Colonic mucosa (tissue), 4 donors: ENCODE results near the gene CIPC. TPM values are rescaled to one million over a fixed set of nuclear protein-coding genes. Genes with fewer than 3 reads are reported as not detected.

Experiments
- DNase-seq: peaks from one replicate; pipeline ENCODE4 v3.0.0-alpha.2; 2020
- H3K27ac ChIP-seq: fragments of 200-600 bp; one replicate; pipeline ENCODE4 v1.8.0; 2021
- H3K27me3 ChIP-seq: fragments of 200-600 bp; one replicate; pipeline ENCODE4 v1.8.0; 2021
- H3K36me3 ChIP-seq: fragments of 200-600 bp; one replicate; pipeline ENCODE4 v1.8.0; 2021
- H3K4me1 ChIP-seq: fragments of 200-600 bp; one replicate; pipeline ENCODE4 v1.8.0; 2021; ENCODE audit warnings: mild to moderate bottlenecking
- H3K4me3 ChIP-seq: fragments of 200-600 bp; one replicate; pipeline ENCODE4 v1.8.0; 2021
- H3K9ac ChIP-seq, 2 donors: one replicate each; pipeline ENCODE4 v1.7.0; 2013; ENCODE audit warnings: control low read depth in 2 of 2, low read depth in 2 of 2, low read length in 2 of 2
- H3K9me3 ChIP-seq: fragments of 200-600 bp; one replicate; pipeline ENCODE4 v1.8.0; 2021
- CTCF ChIP-seq: fragments of 200-600 bp; IDR thresholded peaks from one replicate; pipeline ENCODE4 v1.8.0; 2022; ENCODE audit warnings: antibody characterized with exemption, mild to moderate bottlenecking
- intact Hi-C: fragments of 100-400 bp; cut with DNase I; formaldehyde crosslinking; loops from one replicate; pipeline ENCODE4 v1.14.1; 2022
- total RNA-seq, 2 donors: library from RNA; stranded (reverse); fragmentation: NEBNext Ultra II Directional in 1 of 2; extraction: Animal tissue kit (Norgen Biotek cat#: 25700) in 1 of 2; gene quantifications; one replicate each; pipeline ENCODE4 v1.2.1, GENCODE V29; 2021
- donor health status: healthy.
- donor health status: DM: no; HTN: no; CAD: no.
- donor health status: DM: no; HTN: no; CAD: no.

Gene CIPC
- total RNA-seq, 2 donors from 2014 or later: 18.2 to 38.4 TPM

- H3K4me3 ChIP-seq: no peak overlapping the region
- no peaks in the 10 kb centered on the region for H3K27me3 ChIP-seq
- no peaks in the 10 kb centered on the region for H3K36me3 ChIP-seq
- no peaks in the 10 kb centered on the region for H3K4me1 ChIP-seq
- no peak for TF ChIP-seq CTCF
- no peak overlapping the region for H3K9ac ChIP-seq
- no peaks in the 10 kb centered on the region for H3K9me3 ChIP-seq
- no peak overlapping the region for H3K27ac ChIP-seq
- intact Hi-C loops: no loop called here
- no peak for DNase-seq
These were observed 8.6 kb downstream of the CIPC start for GRCh38 chr14:77106666-77107065.

DNA sequence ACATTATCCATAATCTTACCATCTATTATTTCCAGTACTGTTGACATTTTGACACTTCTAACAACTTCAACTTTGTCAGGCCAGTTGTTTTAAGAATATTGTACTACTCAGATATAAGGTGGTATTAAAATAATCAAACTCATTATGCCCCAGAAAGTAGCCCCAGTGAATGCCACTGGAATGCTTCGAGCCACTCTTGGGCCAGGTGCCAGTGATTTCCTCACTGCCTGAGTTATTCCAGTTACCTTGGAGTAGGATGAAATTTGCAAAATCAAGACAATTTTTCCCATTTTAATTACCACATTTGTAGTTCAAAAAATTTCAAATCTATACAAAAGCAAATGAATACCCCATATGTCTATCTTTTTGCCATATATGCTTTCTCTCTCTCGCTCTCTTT lies 9.2 kb downstream of the CIPC start:
- Histone ChIP-seq H3K27me3 (no peaks in the 10 kb centered on the region), H3K27ac (no peak overlapping the region), H3K9ac (no peak overlapping the region), H3K4me3 (no peak overlapping the region), H3K36me3 (no peaks in the 10 kb centered on the region), H3K9me3 (no peaks in the 10 kb centered on the region), H3K4me1 (no peaks in the 10 kb centered on the region)
- TF ChIP-seq CTCF: no peak
- DNase-seq: no peak
- intact Hi-C loops: no loop called here

GRCh38 chr14:77108753-77109152 lies 10.7 kb downstream of the CIPC start:
- Histone ChIP-seq H3K4me3 (no peak overlapping the region), H3K9me3 (no peaks in the 10 kb centered on the region), H3K9ac (no peak overlapping the region), H3K27ac (no peak overlapping the region), H3K4me1 (no peaks in the 10 kb centered on the region), H3K27me3 (no peaks in the 10 kb centered on the region), H3K36me3 (peaks cover 6% of the 10 kb centered on the region)
- DNase-seq: no peak
- intact Hi-C loops: no loop called here
- TF ChIP-seq CTCF: no peak

DNA sequence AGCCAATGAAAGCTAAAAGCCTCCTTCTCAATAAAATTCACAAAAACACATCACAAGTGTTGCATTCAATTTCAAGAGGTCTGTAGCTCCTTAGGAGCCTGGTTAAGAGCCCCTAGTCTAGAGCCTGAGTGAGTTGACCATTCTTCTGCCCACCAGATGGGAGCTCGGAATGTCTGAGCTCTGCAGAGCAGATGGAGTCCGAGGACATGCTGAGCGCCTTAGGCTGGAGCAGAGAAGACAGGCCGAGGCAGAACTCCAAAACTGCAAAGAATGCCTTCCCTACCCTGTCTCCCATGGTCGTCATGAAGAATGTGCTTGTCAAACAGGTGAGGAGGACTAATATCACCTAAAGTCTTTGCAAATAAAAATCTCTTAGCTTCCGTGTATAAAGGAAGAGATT lies 11.6 kb downstream of the CIPC start:
- H3K9ac ChIP-seq: no peak overlapping the region
- H3K4me1 ChIP-seq: no peaks in the 10 kb centered on the region
- H3K27me3 ChIP-seq: no peaks in the 10 kb centered on the region
- no peak overlapping the region for H3K27ac ChIP-seq
- no peak for TF ChIP-seq CTCF
- intact Hi-C loops: no loop called here
- no peak overlapping the region for H3K4me3 ChIP-seq
- DNase-seq: no peak
- H3K9me3 ChIP-seq: no peaks in the 10 kb centered on the region
- H3K36me3 ChIP-seq: peaks cover 11% of the 10 kb centered on the region

DNA sequence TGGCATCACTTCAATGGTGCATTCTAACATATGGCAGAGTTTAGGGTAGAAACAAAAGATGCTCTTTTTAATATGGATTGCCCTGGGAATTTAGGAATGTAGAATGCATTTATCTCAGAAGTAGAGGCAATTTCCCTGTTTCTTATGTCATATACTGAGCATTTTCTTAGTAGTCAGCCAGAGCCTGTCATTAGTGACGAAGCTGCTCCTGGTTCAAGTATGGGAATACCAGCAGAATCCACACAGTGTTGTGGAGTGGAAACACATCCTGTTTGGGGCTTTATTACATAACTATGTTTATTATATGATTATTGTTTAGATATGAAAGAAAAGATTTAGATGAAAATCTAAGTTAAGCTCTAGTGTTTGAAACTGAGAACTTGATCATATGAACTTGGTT lies 12.2 kb downstream of the CIPC start:
- H3K27ac ChIP-seq: no peak overlapping the region

More for the DNA sequence above, 12.2 kb downstream of the CIPC start:
- no peak for DNase-seq
- TF ChIP-seq CTCF: no peak
- intact Hi-C loops: no loop called here
- H3K4me1 ChIP-seq: no peaks in the 10 kb centered on the region
- peaks cover 11% of the 10 kb centered on the region for H3K36me3 ChIP-seq
- no peak overlapping the region for H3K9ac ChIP-seq
- H3K27me3 ChIP-seq: no peaks in the 10 kb centered on the region
- H3K9me3 ChIP-seq: no peaks in the 10 kb centered on the region
- no peak overlapping the region for H3K4me3 ChIP-seq
